Loucy (cell line): ENCODE measurements around the gene FRMD4A.

Source experiments
- H2AFZ ChIP-seq: fragments of 200-600 bp; sonication (generic); 2 replicates; pipeline ENCODE4 v1.6.0; 2016; ENCODE audit warnings: antibody characterized with exemption, mild to moderate bottlenecking, low read length, moderate library complexity
- H3F3A ChIP-seq: fragments of 200-600 bp; 2 replicates; pipeline ENCODE4 v1.6.0; 2016; ENCODE audit warnings: antibody characterized with exemption, low read depth, mild to moderate bottlenecking
- H3K27me3 ChIP-seq: fragments of 200-600 bp; sonication (generic); 2 replicates; pipeline ENCODE4 v1.6.1; 2014; ENCODE audit warnings: low read length, mild to moderate bottlenecking; ENCODE audit not compliant: insufficient read depth, poor library complexity, severe bottlenecking
- H3K36me3 ChIP-seq: fragments of 200-600 bp; sonication (generic); 2 replicates; pipeline ENCODE4 v1.6.1; 2016; ENCODE audit warnings: low read length; ENCODE audit not compliant: insufficient read depth
- H3K4me1 ChIP-seq: fragments of 200-600 bp; sonication (generic); 2 replicates; pipeline ENCODE4 v1.5.1; 2014; ENCODE audit warnings: low read length, mild to moderate bottlenecking; ENCODE audit not compliant: insufficient read depth, poor library complexity, severe bottlenecking
- H3K4me2 ChIP-seq: fragments of 200-600 bp; sonication (generic); 2 replicates; pipeline ENCODE4 v1.6.0; 2014; ENCODE audit warnings: antibody characterized with exemption, low read length, low read depth, mild to moderate bottlenecking; ENCODE audit not compliant: poor library complexity, severe bottlenecking
- H3K4me3 ChIP-seq: fragments of 200-600 bp; sonication (generic); 2 replicates; pipeline ENCODE4 v1.5.1; 2014; ENCODE audit warnings: low read length, mild to moderate bottlenecking, mixed read lengths; ENCODE audit not compliant: poor library complexity, severe bottlenecking
- H3K79me2 ChIP-seq: fragments of 200-600 bp; sonication (generic); 2 replicates; pipeline ENCODE4 v1.6.1; 2014; ENCODE audit warnings: low read length; ENCODE audit not compliant: insufficient read depth
- H3K9ac ChIP-seq: fragments of 200-600 bp; sonication (generic); 2 replicates; pipeline ENCODE4 v1.6.0; 2014; ENCODE audit warnings: mild to moderate bottlenecking, low read depth, low read length, moderate library complexity; ENCODE audit not compliant: poor library complexity, severe bottlenecking
- H3K9me2 ChIP-seq: fragments of 200-600 bp; sonication (generic); replicated peaks from 2 replicates; pipeline ENCODE4 v1.6.1; 2016; ENCODE audit warnings: low read depth, low read length, mixed read lengths
- H3K9me3 ChIP-seq: fragments of 200-600 bp; sonication (generic); 2 replicates; pipeline ENCODE4 v1.6.1; 2014; ENCODE audit warnings: mild to moderate bottlenecking, antibody characterized with exemption, low read length, low read depth; ENCODE audit not compliant: insufficient read depth
- H4K20me1 ChIP-seq: fragments of 200-600 bp; sonication (generic); 2 replicates; pipeline ENCODE4 v1.6.0; 2014; ENCODE audit warnings: antibody characterized with exemption, low read length, mild to moderate bottlenecking; ENCODE audit not compliant: insufficient read depth, poor library complexity, severe bottlenecking
- CTCF ChIP-seq: fragments of 200-600 bp; sonication (generic); conservative IDR thresholded peaks from 2 replicates; pipeline ENCODE4 v1.5.1; 2014; ENCODE audit warnings: mild to moderate bottlenecking, antibody characterized with exemption, low read length
- EZH2phosphoT487 ChIP-seq: fragments of 200-600 bp; IDR thresholded peaks from 2 replicates; pipeline ENCODE4 v1.6.1; 2018; ENCODE audit warnings: antibody characterized with exemption, mild to moderate bottlenecking, moderate library complexity, borderline replicate concordance

FRMD4A gene

GRCh38 chr10:13942035-13942434 is 388.7 kb downstream of the FRMD4A start:
- TF ChIP-seq CTCF (no peak), EZH2phosphoT487 (no peak)
- Histone ChIP-seq H4K20me1 (no peaks in the 10 kb centered on the region), H3K4me3 (no peak overlapping the region), H3K79me2 (no peaks in the 10 kb centered on the region), H3K9me2 (no peaks in the 10 kb centered on the region), H2AFZ (no peak overlapping the region), H3K36me3 (no peaks in the 10 kb centered on the region), H3F3A (no peaks in the 10 kb centered on the region), H3K4me2 (no peak overlapping the region), H3K9me3 (no peaks in the 10 kb centered on the region), H3K9ac (no peak overlapping the region), H3K27me3 (no peaks in the 10 kb centered on the region), H3K4me1 (no peaks in the 10 kb centered on the region)

GRCh38 chr10:13939391-13939790 is 391.3 kb downstream of the FRMD4A start:
- Histone ChIP-seq H3K9me2 (no peaks in the 10 kb centered on the region), H3K4me3 (no peak overlapping the region), H3K36me3 (no peaks in the 10 kb centered on the region), H4K20me1 (no peaks in the 10 kb centered on the region), H3K4me2 (no peak overlapping the region), H3K9ac (no peak overlapping the region), H3K27me3 (no peaks in the 10 kb centered on the region), H2AFZ (no peak overlapping the region), H3F3A (no peaks in the 10 kb centered on the region), H3K9me3 (no peaks in the 10 kb centered on the region), H3K4me1 (no peaks in the 10 kb centered on the region), H3K79me2 (no peaks in the 10 kb centered on the region)
- no peak for TF ChIP-seq EZH2phosphoT487
- no peak for TF ChIP-seq CTCF

GRCh38 chr10:13938950-13939349 is 391.8 kb downstream of the FRMD4A start:
- Histone ChIP-seq H3K79me2 (no peaks in the 10 kb centered on the region), H3K9ac (no peak overlapping the region), H3F3A (no peaks in the 10 kb centered on the region), H3K4me3 (no peak overlapping the region), H3K4me2 (no peak overlapping the region), H4K20me1 (no peaks in the 10 kb centered on the region), H3K36me3 (no peaks in the 10 kb centered on the region), H3K27me3 (no peaks in the 10 kb centered on the region), H3K4me1 (no peaks in the 10 kb centered on the region), H3K9me2 (no peaks in the 10 kb centered on the region), H3K9me3 (no peaks in the 10 kb centered on the region), H2AFZ (no peak overlapping the region)
- TF ChIP-seq CTCF (no peak), EZH2phosphoT487 (no peak)
